ENCODE results near the gene GPRC5D. TPM values are rescaled to one million over a fixed set of nuclear protein-coding genes. Genes with fewer than 3 reads are reported as not detected.
A peak's percentile ranks its signal among the peaks of the same experiment; 100 is the strongest.

Gene GPRC5D
- total RNA-seq, 1 donor from 2014 or later = not detected

- DNase-seq (ENCODE audit: low read depth) = no peak
Observed at GRCh38 chr12:12908252-12908651, 43.7 kb downstream of the GPRC5D start.

- DNase-seq (ENCODE audit: low read depth) = no peak
Observed at GRCh38 chr12:12907552-12907951, 44.4 kb downstream of the GPRC5D start.

- peak; percentile 41 for DNase-seq (ENCODE audit: low read depth)
Observed at GRCh38 chr12:12903642-12904609, 48.0 kb downstream of the GPRC5D start.

- peak; percentile 70 for DNase-seq (ENCODE audit: low read depth)
Observed at GRCh38 chr12:12902036-12902435, 49.9 kb downstream of the GPRC5D start.

- DNase-seq (ENCODE audit: low read depth) = peak; percentile 95
Observed at GRCh38 chr12:12901158-12901791, 50.7 kb downstream of the GPRC5D start.

- no peak for DNase-seq (ENCODE audit: low read depth)
Observed at GRCh38 chr12:12900786-12901157, 51.2 kb downstream of the GPRC5D start.

GRCh38 chr12:12899530-12900380 lies 52.2 kb downstream of the GPRC5D start:
- DNase-seq (ENCODE audit: low read depth) = peak; percentile 93

GRCh38 chr12:12898911-12899511 lies 53.0 kb downstream of the GPRC5D start:
- no peak for DNase-seq (ENCODE audit: low read depth)

GRCh38 chr12:12898136-12898717 lies 53.7 kb downstream of the GPRC5D start:
- no peak for DNase-seq (ENCODE audit: low read depth)

GRCh38 chr12:12897302-12897701 lies 54.7 kb downstream of the GPRC5D start:
- no peak for DNase-seq (ENCODE audit: low read depth)

- peak; percentile 77 for DNase-seq (ENCODE audit: low read depth)
Observed at GRCh38 chr12:12896260-12896659, 55.7 kb downstream of the GPRC5D start.

GRCh38 chr12:12893438-12893837 lies 58.5 kb downstream of the GPRC5D start:
- DNase-seq (ENCODE audit: low read depth) = no peak

- DNase-seq (ENCODE audit: low read depth) = no peak
Observed at GRCh38 chr12:12892681-12893141, 59.3 kb downstream of the GPRC5D start.

- no peak for DNase-seq (ENCODE audit: low read depth)
Observed at GRCh38 chr12:12891881-12892355, 60.1 kb downstream of the GPRC5D start.

GRCh38 chr12:12891080-12891880 lies 60.7 kb downstream of the GPRC5D start, which contains the start of gene GPRC5A:
TSS of gene GPRC5A (plus strand) at chr12:12891562. CDS start at chr12:12908250, 16,688 bp downstream.
- peak; percentile 90 for DNase-seq (ENCODE audit: low read depth)

Other genes starting within 250 kb of the GPRC5D start
- gene CDKN1B, start 234.8 kb downstream of the GPRC5D start, total RNA-seq = 22.7 and 24.5 TPM in 2 replicates
- gene APOLD1, start 166.5 kb downstream of the GPRC5D start, total RNA-seq = 1.5 and 3.6 TPM in 2 replicates
- gene DDX47, start 138.8 kb downstream of the GPRC5D start, total RNA-seq = 102 and 135 TPM in 2 replicates
- 55.9 and 101 TPM in 2 replicates for gene GPRC5A, start 60.6 kb downstream of the GPRC5D start, total RNA-seq
- 5.9 and 30.0 TPM in 2 replicates for gene HEBP1, start 48.1 kb upstream of the GPRC5D start, total RNA-seq
- 3.1 and 7.5 TPM in 2 replicates for gene FAM234B, start 92.2 kb upstream of the GPRC5D start, total RNA-seq
- gene GSG1, start 151.5 kb upstream of the GPRC5D start, total RNA-seq = 1.4 and 5.1 TPM in 2 replicates
- gene EMP1, start 244.6 kb upstream of the GPRC5D start, total RNA-seq = 60.2 and 110 TPM in 2 replicates

Measured in renal cortical epithelial cell (primary cell).